Measurements from ENCODE around the gene RANGAP1. TPM values are rescaled to one million over a fixed set of nuclear protein-coding genes. Genes with fewer than 3 reads are reported as not detected.

Gene RANGAP1
- total and polyA plus RNA-seq, 2 of the 4 experiments (the other 2 are of a cell fraction), result 71.2 to 148 TPM

DNA sequence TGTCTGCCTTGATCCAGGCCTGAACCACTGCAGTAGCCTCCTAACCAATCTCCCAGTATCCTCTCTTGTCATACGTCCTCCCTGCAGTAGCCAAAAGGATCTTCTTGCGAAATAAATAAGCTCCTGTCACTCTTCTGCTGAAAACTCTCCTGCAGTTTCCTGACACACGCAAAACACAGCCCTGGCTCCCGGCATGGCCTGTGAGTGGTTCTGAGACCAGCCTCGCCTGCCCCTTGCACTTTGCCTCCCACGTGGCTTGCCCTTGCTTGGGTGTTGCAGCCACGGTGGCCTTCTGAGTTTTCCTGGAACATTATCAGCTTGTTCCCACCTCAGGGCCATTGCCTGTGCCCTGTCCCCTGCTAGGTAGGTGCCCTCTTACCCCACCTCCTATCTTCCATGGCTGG, 22.6 kb upstream of the RANGAP1 start:
- H3K9ac ChIP-seq (ENCODE audit: low read depth, low read length), result no peak overlapping the region
- H2BK5ac ChIP-seq (ENCODE audit: low read depth, low read length, poor library complexity, severe bottlenecking), result peak overlapping the region; percentile 63
- BruUV-seq (replicated peaks), result no TSS peak
- H3K4ac ChIP-seq (ENCODE audit: low read depth, low read length), result peak overlapping the region; percentile 51; the same call in 1 of the 2 replicates
- peak; percentile 62 for TF ChIP-seq CEBPB (IDR thresholded peaks at IDR 0.05; ENCODE audit: low read depth, low read length)
- TF ChIP-seq MAFK (IDR thresholded peaks at IDR 0.05; ENCODE audit: low read depth, low read length), result no peak
- H3K27ac ChIP-seq (ENCODE audit: insufficient read depth, low read length), result peak overlapping the region; percentile 51
- ATAC-seq (ENCODE audit: low read depth), result peak; percentile 9
- DNase-seq, result no peak
- peaks cover 78% of the 10 kb centered on the region for H4K20me1 ChIP-seq (ENCODE audit: insufficient read depth, low read length)
- no peaks in the 10 kb centered on the region for H3K27me3 ChIP-seq (ENCODE audit: control insufficient read depth, insufficient read depth, low read length)
- 0 out of 2 replicates have a peak overlapping the region, but pooled peaks have one; percentile 28 for H2AK5ac ChIP-seq (ENCODE audit: low read depth, low read length)
- H4K5ac ChIP-seq (ENCODE audit: low read depth, low read length), result 0 out of 2 replicates have a peak overlapping the region, but pooled peaks have one; percentile 12
- no peak overlapping the region for H3K18ac ChIP-seq (ENCODE audit: low read depth, low read length)
- no peak overlapping the region; the same call in 2 of the 3 replicates for H2BK15ac ChIP-seq (ENCODE audit: low read depth, low read length)
- no peak overlapping the region for H3K4me2 ChIP-seq (ENCODE audit: low read depth, low read length)
- dilution Hi-C loops (cut with HindIII; ENCODE audit: low sequenced_read_pairs, unreplicated experiment), result no loop called here
- no peak overlapping the region; the same call in 1 of the 2 replicates for H3K14ac ChIP-seq (replicated peaks; ENCODE audit: low read depth, low read length)
- H3K4me1 ChIP-seq (ENCODE audit: control insufficient read depth, insufficient read depth, low read length), result peaks cover 23% of the 10 kb centered on the region
- WGBS, 2 experiments (ENCODE audit: extremely low coverage in 2 of 2, insufficient read length in 1 of 2), result 79% methylated on average over 5 of the region's 7 CpGs; no CpG with 5 or more reads in 1 of the 2 experiments
- peaks cover 18 to 72% of the 10 kb centered on the region in 2 experiments for H3K79me1 ChIP-seq (ENCODE audit: low read depth in 1 of 2, low read length in 2 of 2)
- H3K9me3 ChIP-seq (ENCODE audit: control insufficient read depth, insufficient read depth, low read length), result no peaks in the 10 kb centered on the region
- H2BK20ac ChIP-seq (ENCODE audit: low read depth, low read length), result no peak overlapping the region
- in situ Hi-C loops (cut with MboI; ENCODE audit: low sequenced_read_pairs), result no loop called here
- H2AFZ ChIP-seq (replicated peaks; ENCODE audit: low read length, poor library complexity), result no peak overlapping the region
- H2AK9ac ChIP-seq (replicated peaks; ENCODE audit: low read depth, low read length, poor library complexity), result peak overlapping the region; percentile 79
- no peak overlapping the region for H3K4me3 ChIP-seq (ENCODE audit: insufficient read depth, low read depth, low read length)
- peak overlapping the region in 1 of 2 experiments; percentile 59; a peak in 1 of 4 replicates for H4K8ac ChIP-seq (ENCODE audit: low read depth in 2 of 2, low read length in 2 of 2)
- peaks cover 26% of the 10 kb centered on the region for H3K9me1 ChIP-seq (ENCODE audit: insufficient read depth, low read length)
- ChIA-PET POLR2A (ENCODE audit: unreplicated experiment) (no interaction called here), CTCF (no interaction called here)
- no peak overlapping the region for H3K23ac ChIP-seq (ENCODE audit: low read depth, low read length)
- intact Hi-C loops (cut with micrococcal nuclease), result no loop called here
- no peak overlapping the region for H3K56ac ChIP-seq (ENCODE audit: extremely low read depth, insufficient read depth, low read length)
- no peak overlapping the region for H4K91ac ChIP-seq (ENCODE audit: insufficient read depth, low read depth, low read length)
- H2BK120ac ChIP-seq (ENCODE audit: low read depth, low read length), result no peak overlapping the region
- peaks cover 23% of the 10 kb centered on the region for H3K36me3 ChIP-seq (ENCODE audit: control insufficient read depth, insufficient read depth, low read length)
